K562 (cell line): Measurements from ENCODE around the gene CMBL. TPM values are rescaled to one million over a fixed set of nuclear protein-coding genes. Genes with fewer than 3 reads are reported as not detected.
A peak's percentile ranks its signal among the peaks of the same experiment; 100 is the strongest.

ENCODE experiments used
- ASH1L ChIP-seq: fragments of 450-650 bp; IDR thresholded peaks from 2 replicates; pipeline ENCODE4 v1.6.1; 2018; ENCODE audit warnings: borderline replicate concordance, mild to moderate bottlenecking, low read depth; ENCODE audit not compliant: partially characterized antibody
- BCL6 ChIP-seq: fragments of 250-450 bp; sonication (Bioruptor Pico); IDR thresholded peaks from 2 replicates; pipeline ENCODE4 v1.4.0; 2020
- BDP1 ChIP-seq: IDR thresholded peaks from 3 replicates; pipeline ENCODE4 v1.6.1; 2011; ENCODE audit not compliant: insufficient read length, insufficient read depth
- DMBX1 ChIP-seq: fragments of 250-450 bp; sonication (Bioruptor Pico); IDR thresholded peaks from 2 replicates; pipeline ENCODE4 v1.8.0; 2022; ENCODE audit warnings: inconsistent platforms, mild to moderate bottlenecking, moderate library complexity, borderline replicate concordance
- E2F4 ChIP-seq: sonication (generic); formaldehyde crosslinking; IDR thresholded peaks from 2 replicates; pipeline ENCODE4 v1.8.0; 2022; ENCODE audit warnings: mild to moderate bottlenecking, low read depth, missing genetic modification reagents
- GTF2A2 ChIP-seq: IDR thresholded peaks from 2 replicates; pipeline ENCODE4 v1.6.1; 2016; ENCODE audit warnings: mild to moderate bottlenecking, missing genetic modification characterization, missing compliant biosample characterization
- MAFK ChIP-seq: IDR thresholded peaks from 2 replicates; pipeline ENCODE4 v1.6.1; 2011; ENCODE audit warnings: low read length, improper control_type of control experiment
- MIER1 ChIP-seq: fragments of 450-650 bp; IDR thresholded peaks from 2 replicates; pipeline ENCODE4 v1.6.1; 2016; ENCODE audit warnings: antibody characterized with exemption, mild to moderate bottlenecking, low read depth
- NBN ChIP-seq: fragments of 450-650 bp; IDR thresholded peaks from 2 replicates; pipeline ENCODE4 v1.6.1; 2016; ENCODE audit warnings: low read depth, mild to moderate bottlenecking
- NCOA1 ChIP-seq: fragments of 450-650 bp; IDR thresholded peaks from 2 replicates; pipeline ENCODE4 v1.6.1; 2016; ENCODE audit warnings: low read depth
- NFIC ChIP-seq: fragments of 450-650 bp; IDR thresholded peaks from 2 replicates; pipeline ENCODE4 v1.6.1; 2017; ENCODE audit warnings: mild to moderate bottlenecking, inconsistent platforms
- PHB2 ChIP-seq: fragments of 450-650 bp; IDR thresholded peaks from 2 replicates; pipeline ENCODE4 v1.6.1; 2017; ENCODE audit warnings: low read depth
- SMARCC2 ChIP-seq: fragments of 450-650 bp; IDR thresholded peaks from 2 replicates; pipeline ENCODE4 v1.6.1; 2017; ENCODE audit warnings: antibody characterized with exemption, moderate library complexity, mild to moderate bottlenecking, low read depth
- SNAPC5 ChIP-seq: fragments of 250-450 bp; sonication (Bioruptor Pico); IDR thresholded peaks from 2 replicates; pipeline ENCODE4 v1.8.0; 2021; ENCODE audit warnings: moderate library complexity, mild to moderate bottlenecking, inconsistent platforms
- SP1 ChIP-seq: sonication (generic); formaldehyde crosslinking; IDR thresholded peaks from 2 replicates; pipeline ENCODE4 v1.8.1; 2022; ENCODE audit warnings: mild to moderate bottlenecking, missing genetic modification reagents
- SRSF7 ChIP-seq: fragments of 200-400 bp; formaldehyde crosslinking; optimal IDR thresholded peaks from 2 replicates; pipeline ENCODE3; 2017; ENCODE audit warnings: mild to moderate bottlenecking, low read depth, low read length
- TBL1XR1 ChIP-seq, 2 experiments: IDR thresholded peaks; 2 replicates each; pipeline ENCODE4 v1.6.1; 2012; ENCODE audit warnings: improper control_type of control experiment in 2 of 2, low read length in 2 of 2, mild to moderate bottlenecking in 1 of 2
- XRCC3 ChIP-seq: fragments of 450-650 bp; IDR thresholded peaks from 2 replicates; pipeline ENCODE4 v1.6.1; 2017; ENCODE audit warnings: mild to moderate bottlenecking, moderate library complexity
- YBX1 ChIP-seq: fragments of 450-650 bp; IDR thresholded peaks from 2 replicates; pipeline ENCODE4 v1.7.1; 2016; ENCODE audit warnings: mild to moderate bottlenecking
- ZFP91 ChIP-seq: sonication (generic); formaldehyde crosslinking; IDR thresholded peaks from 2 replicates; pipeline ENCODE4 v1.8.0; 2022; ENCODE audit warnings: mild to moderate bottlenecking, missing genetic modification reagents
- ZKSCAN1 ChIP-seq: fragments of 150-350 bp; IDR thresholded peaks from 2 replicates; pipeline ENCODE4 v1.6.1; 2016; ENCODE audit warnings: low read depth, low read length
- ZNF133 ChIP-seq: fragments of 250-450 bp; sonication (Bioruptor Pico); IDR thresholded peaks from 2 replicates; pipeline ENCODE4 v1.4.0; 2020; ENCODE audit warnings: mild to moderate bottlenecking
- ZNF212 ChIP-seq: fragments of 450-650 bp; formaldehyde crosslinking; IDR thresholded peaks from 2 replicates; pipeline ENCODE4 v1.4.0; 2020; ENCODE audit warnings: mild to moderate bottlenecking
- ZNF239 ChIP-seq: fragments of 250-450 bp; sonication (Bioruptor Pico); IDR thresholded peaks from 2 replicates; pipeline ENCODE4 v1.4.0; 2020; ENCODE audit warnings: mild to moderate bottlenecking
- polyA plus RNA-seq, 8 experiments: library from polyadenylated mRNA; depleted of rRNA in 4 of 8; stranded (reverse) in 5 of 8; unstranded in 3 of 8; fragments of >200 nt; fragmentation: Nextera tagmentation in 2 of 8; fragmentation: Illumina TruSeq in 1 of 8; extraction: Ambion mirVana in 2 of 8; extraction: Trizol in 1 of 8; gene quantifications; 2 replicates each; pipeline versions ENCODE4 v1.2.1 to v1.2.3, GENCODE V29; 2011 to 2014; ENCODE audit warnings: inconsistent platforms in 1 of 8, missing spikeins in 1 of 8
- total RNA-seq, 7 experiments: library from RNA; depleted of rRNA in 6 of 7; stranded (reverse); fragments of >200 nt in 6 of 7; fragmentation: Illumina TruSeq in 2 of 7; extraction: Trizol in 2 of 7; gene quantifications; 2 replicates each; pipeline versions ENCODE4 v1.2.1 to v1.2.3, GENCODE V29; 2011 to 2021; ENCODE audit warnings: low replicate concordance in 1 of 7
- TF ChIP-seq, protein P1 (sequence below): fragments of 250-450 bp; sonication (Bioruptor Pico); IDR thresholded peaks from 2 replicates; pipeline ENCODE4 v1.5.1; 2021; ENCODE audit warnings: mild to moderate bottlenecking

CMBL gene
- total and polyA plus RNA-seq, 9 of the 15 experiments (the other 6 are each of a cell fraction or from before 2014, with no cell fraction given): 22.6 to 192 (median 71.1) TPM

DNA sequence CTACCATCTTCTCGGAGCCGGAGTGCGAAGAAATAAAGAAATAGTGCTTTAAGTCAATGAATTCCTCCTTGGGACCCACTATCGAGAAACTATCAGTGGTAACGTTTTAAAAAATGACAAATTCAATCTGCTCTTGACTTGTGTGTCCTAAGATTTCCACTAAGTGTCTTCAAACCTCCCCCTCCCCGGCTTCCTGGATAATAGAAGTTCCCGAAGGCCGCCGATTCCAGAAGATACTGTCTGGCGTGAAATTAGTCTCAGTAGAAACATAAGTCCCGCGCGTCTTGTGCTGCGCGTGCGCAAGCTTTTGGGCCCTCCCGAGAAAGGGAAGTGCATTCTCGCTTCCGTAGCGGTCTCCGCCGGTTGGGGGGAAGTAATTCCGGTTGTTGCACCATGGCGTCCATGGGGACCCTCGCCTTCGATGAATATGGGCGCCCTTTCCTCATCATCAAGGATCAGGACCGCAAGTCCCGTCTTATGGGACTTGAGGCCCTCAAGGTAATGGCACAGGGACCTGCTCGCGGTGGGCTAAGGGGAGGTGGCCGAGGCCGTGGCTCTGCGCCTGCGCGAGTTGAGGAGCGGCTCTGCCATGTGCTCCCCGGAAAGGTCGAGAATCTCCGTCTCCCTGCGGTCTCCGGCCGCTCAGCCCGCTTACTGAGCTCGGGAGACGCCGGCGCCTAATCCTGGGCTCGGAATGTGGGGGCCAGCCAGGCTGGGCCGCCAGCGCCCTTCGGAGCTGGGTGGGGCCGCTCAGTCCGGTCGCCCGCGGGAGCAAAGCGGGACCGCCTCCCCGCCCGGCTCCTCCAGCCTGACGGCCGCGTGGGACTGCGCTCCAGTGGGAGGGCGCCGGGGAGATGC lies 57.5 kb downstream of the CMBL start, which contains the start of gene CCT5 (continued):
- TF ChIP-seq TBL1XR1 (IDR thresholded peaks at IDR 0.05; ENCODE audit: low read length in 2 of 2) (no peak), BCL6 (CRISPR knock-in tag) (no peak), PHB2 (no peak), BDP1 (no peak), NCOA1 (peak; percentile 48; the same call in 1 of the 2 replicates), XRCC3 (no peak), ZNF133 (CRISPR knock-in tag) (0 out of 2 replicates have a peak, but pooled peaks have one; percentile 43), NBN (peak; percentile 76), ZNF239 (CRISPR knock-in tag) (no peak), SP1 (CRISPR knock-in tag) (peak; percentile 72; the same call in 1 of the 2 replicates), E2F4 (peak; percentile 47; the same call in 1 of the 2 replicates), SMARCC2 (no peak), SRSF7 (no peak), DMBX1 (CRISPR knock-in tag) (no peak; the same call in 1 of the 2 replicates), MIER1 (no peak), YBX1 (no peak), MAFK (no peak; the same call in 1 of the 2 replicates), SNAPC5 (CRISPR knock-in tag) (no peak), GTF2A2 (tag) (no peak), ZFP91 (CRISPR knock-in tag) (no peak; the same call in 1 of the 2 replicates), ZNF212 (CRISPR knock-in tag) (no peak), ASH1L (peak; percentile 88), ZKSCAN1 (peak; percentile 55; the same call in 1 of the 2 replicates), NFIC (peak; percentile 55; the same call in 1 of the 2 replicates)
- TF ChIP-seq, protein P1, sequence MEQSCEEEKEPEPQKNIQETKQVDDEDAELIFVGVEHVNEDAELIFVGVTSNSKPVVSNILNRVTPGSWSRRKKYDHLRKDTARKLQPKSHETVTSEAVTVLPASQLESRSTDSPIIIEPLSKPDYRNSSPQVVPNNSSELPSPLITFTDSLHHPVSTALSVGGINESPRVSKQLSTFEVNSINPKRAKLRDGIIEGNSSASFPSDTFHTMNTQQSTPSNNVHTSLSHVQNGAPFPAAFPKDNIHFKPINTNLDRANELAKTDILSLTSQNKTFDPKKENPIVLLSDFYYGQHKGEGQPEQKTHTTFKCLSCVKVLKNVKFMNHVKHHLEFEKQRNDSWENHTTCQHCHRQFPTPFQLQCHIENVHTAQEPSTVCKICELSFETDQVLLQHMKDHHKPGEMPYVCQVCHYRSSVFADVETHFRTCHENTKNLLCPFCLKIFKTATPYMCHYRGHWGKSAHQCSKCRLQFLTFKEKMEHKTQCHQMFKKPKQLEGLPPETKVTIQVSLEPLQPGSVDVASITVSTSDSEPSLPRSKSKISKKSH (CRISPR knock-in tag): no peak
